CD4-positive, alpha-beta T cell treated with Interleukin-10 for 1 hour (primary cell): ENCODE data around the gene PCDHGA8.
"Not testable (repeated sequence)": the region's sequence is repeated elsewhere in the genome, so short reads cannot be mapped to it uniquely, and the experiment has no call there.

ENCODE experiments used
- DNase-seq: peaks from one replicate; pipeline ENCODE4 v3.0.0-alpha.2; 2020

The PCDHGA8 gene

DNA sequence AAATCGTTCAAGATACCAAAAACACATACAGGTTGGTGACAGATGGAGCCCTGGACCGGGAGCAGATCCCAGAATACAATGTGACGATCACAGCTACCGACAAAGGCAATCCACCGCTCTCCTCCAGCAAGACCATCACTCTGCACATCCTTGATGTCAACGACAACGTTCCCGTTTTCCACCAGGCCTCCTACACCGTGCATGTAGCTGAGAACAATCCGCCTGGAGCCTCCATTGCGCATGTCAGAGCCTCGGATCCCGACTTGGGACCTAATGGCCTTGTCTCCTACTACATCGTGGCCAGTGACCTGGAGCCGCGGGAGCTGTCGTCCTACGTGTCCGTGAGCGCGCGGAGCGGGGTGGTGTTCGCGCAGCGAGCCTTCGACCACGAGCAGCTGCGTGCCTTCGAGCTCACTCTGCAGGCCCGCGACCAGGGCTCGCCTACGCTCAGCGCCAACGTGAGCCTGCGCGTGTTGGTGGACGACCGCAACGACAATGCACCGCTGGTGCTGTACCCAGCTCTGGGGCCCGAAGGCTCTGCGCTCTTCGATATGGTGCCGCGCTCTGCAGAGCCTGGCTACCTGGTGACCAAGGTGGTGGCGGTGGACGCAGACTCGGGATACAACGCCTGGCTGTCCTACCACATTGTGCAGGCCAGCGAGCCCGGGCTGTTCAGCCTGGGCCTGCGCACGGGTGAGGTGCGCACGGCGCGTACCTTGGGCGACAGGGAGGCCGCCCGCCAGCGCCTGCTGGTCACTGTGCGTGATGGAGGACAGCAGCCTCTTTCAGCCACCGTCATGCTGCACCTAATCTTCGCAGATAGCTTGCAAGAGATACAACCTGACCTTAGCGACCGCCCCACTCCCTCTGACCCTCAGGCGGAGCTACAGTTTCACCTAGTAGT, 20.6 kb upstream of the PCDHGA8 start:
- DNase-seq = no peak

DNA sequence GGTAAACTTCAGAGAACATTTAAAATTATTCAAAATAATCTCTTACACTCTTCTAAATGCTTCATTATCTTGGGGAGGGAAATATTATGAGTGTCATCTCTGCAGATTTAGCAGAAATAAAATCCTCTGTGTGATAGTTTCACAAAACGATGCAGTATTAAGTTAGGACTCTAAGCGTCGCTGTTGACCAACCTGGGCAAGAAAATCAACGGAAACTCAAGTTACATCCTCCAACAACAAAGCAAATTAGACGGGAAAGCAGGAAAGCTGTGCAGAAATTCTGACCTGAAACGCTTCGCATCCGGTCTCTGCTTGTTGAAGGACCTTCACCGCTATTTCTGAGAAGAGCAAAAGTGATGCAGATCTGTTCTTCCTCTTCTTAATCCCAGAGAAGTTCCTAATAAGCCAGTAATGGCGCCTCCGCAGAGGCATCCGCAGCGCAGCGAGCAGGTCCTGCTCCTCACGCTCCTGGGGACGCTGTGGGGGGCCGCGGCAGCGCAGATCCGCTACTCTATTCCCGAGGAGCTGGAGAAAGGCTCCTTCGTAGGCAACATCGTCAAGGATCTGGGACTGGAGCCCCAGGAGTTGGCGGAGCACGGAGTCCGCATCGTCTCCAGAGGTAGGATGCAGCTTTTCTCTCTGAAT, 18.6 kb upstream of the PCDHGA8 start, which contains the start of gene PCDHGA6:
Gene PCDHGA6 (plus strand): TSS at position 219 of the 645 bp plus-strand sequence. CDS start 193 bp downstream, at position 412.
- peak; percentile 12 for DNase-seq

DNA sequence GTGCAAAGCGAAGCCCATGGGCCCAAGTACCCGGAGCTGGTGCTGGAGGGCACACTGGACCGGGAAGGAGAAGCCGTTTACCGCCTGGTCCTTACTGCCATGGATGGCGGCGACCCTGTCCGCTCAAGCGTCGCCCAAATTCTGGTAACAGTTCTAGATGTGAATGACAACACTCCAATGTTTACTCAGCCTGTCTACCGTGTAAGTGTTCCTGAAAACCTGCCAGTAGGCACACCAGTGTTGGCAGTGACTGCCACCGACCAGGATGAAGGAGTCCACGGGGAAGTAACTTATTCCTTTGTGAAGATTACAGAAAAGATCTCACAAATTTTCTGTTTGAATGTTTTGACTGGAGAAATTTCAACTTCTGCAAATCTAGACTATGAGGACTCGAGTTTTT, 17.8 kb upstream of the PCDHGA8 start:
- no peak for DNase-seq

DNA sequence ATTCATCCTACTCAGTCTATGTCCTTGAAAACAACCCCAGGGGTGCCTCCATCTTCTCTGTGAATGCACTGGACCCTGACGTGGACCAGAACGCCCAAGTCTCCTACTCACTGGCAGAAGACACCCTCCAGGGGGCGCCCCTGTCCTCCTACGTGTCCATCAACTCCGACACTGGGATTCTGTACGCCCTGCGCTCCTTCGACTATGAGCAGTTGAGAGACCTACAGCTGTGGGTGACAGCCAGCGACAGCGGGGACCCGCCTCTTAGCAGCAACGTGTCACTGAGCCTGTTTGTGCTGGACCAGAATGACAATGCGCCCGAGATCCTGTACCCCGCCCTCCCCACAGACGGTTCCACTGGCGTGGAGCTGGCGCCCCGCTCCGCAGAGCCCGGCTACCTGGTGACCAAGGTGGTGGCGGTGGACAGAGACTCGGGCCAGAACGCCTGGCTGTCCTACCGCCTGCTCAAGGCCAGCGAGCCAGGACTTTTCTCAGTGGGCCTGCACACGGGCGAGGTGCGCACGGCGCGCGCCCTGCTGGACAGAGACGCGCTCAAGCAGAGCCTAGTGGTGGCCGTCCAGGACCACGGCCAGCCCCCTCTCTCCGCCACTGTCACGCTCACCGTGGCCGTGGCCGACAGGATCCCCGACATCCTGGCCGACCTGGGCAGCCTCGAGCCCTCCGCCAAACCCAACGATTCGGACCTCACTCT, 16.8 kb upstream of the PCDHGA8 start:
- DNase-seq = not testable (repeated sequence)

DNA sequence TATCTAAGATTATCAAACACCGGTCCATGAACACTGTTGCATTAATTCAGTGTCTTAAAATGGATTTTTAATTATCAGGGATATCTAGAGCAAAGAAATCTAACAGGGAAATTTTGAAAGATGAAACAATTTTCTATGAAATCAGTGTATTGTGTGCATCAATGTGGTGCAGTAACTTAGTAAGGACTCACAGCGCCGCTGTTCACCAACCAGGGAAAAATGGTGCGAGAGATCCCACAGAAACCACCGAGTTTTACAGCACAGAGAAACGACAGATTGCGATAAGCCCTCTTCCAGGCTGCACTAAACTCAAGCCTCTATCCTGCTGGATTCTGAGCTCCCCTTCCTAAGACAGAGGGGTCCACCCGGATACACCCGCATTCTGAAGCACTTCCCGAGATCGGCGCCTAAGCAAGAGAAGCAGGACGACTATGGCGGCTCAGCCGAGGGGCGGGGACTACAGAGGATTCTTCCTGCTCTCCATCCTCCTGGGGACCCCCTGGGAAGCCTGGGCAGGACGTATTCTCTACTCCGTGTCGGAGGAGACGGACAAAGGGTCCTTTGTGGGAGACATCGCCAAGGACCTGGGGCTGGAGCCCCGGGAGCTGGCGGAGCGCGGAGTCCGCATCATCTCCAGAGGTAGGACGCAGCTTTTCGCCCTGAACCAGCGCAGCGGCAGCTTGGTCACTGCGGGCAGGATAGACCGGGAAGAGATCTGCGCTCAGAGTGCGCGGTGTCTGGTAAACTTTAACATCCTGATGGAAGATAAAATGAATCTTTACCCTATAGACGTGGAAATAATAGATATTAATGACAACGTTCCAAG, 9.8 kb upstream of the PCDHGA8 start, which contains the start of gene PCDHGA7:
Gene PCDHGA7 (plus strand): TSS at position 274 of the 826 bp plus-strand sequence. CDS start 158 bp downstream, at position 432.
- no peak for DNase-seq

DNA sequence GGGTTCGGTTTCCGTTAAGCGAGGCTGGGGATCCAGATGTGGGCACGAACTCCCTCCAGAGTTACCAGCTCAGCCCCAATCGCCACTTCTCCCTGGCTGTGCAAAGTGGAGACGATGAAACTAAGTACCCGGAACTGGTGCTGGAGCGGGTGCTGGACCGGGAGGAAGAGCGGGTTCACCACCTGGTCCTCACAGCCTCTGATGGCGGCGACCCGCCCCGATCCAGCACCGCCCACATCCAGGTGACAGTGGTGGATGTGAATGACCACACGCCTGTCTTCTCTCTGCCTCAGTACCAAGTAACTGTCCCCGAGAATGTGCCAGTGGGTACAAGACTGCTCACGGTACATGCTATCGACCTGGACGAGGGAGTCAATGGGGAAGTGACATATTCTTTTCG, 9.1 kb upstream of the PCDHGA8 start:
- DNase-seq = no peak

DNA sequence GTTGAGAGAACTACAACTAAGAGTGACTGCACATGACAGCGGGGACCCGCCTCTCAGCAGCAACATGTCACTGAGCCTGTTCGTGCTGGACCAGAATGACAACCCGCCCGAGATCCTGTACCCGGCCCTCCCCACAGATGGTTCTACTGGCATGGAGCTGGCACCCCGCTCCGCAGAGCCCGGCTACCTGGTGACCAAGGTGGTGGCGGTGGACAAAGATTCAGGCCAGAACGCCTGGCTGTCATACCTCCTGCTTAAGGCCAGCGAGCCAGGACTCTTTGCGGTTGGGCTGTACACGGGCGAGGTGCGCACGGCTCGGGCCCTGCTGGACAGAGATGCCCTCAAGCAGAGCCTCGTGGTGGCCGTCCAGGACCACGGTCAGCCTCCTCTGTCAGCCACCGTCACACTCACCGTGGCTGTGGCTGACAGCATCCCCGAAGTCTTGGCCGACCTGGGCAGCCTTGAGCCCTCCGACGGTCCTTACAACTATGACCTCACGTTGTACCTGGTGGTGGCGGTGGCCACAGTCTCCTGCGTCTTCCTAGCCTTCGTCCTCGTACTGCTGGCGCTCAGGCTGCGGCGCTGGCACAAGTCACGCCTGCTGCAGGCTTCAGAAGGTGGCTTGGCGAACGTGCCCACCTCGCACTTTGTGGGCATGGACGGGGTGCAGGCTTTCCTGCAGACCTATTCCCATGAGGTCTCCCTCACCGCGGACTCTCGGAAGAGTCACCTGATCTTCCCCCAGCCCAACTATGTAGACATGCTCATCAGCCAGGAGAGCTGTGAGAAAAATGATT, 7.8 kb upstream of the PCDHGA8 start:
- no peak for DNase-seq

DNA sequence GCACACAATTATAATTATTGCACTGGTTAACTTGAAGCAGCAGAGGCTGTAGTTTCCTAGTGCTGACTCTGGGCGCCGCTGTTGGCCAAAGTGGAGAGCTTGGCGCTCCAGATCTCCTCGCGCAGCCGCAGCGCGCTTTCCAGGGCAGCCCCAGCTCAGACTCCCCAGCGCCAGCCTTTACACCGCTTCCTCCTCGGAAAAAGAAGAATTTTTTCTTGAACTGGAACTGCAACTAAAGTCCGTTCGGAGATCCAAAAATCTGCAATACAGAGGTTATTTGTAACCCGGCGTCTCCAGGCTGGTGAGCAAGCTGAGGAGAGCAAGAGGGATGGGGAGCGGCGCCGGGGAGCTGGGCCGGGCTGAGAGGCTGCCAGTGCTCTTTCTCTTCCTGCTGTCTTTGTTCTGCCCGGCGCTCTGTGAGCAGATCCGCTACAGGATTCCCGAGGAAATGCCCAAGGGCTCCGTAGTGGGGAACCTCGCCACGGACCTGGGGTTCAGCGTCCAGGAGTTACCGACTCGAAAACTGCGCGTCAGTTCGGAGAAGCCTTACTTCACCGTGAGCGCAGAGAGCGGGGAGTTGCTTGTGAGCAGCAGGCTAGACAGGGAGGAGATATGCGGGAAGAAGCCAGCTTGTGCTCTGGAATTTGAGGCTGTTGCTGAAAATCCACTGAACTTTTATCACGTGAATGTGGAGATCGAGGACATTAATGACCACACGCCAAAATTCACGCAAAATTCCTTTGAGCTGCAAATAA, 4.7 kb upstream of the PCDHGA8 start, which contains the start of gene PCDHGB4:
Gene PCDHGB4 (plus strand): TSS at position 142 of the 755 bp plus-strand sequence. CDS start 187 bp downstream, at position 329.
- DNase-seq = peak; percentile 42

DNA sequence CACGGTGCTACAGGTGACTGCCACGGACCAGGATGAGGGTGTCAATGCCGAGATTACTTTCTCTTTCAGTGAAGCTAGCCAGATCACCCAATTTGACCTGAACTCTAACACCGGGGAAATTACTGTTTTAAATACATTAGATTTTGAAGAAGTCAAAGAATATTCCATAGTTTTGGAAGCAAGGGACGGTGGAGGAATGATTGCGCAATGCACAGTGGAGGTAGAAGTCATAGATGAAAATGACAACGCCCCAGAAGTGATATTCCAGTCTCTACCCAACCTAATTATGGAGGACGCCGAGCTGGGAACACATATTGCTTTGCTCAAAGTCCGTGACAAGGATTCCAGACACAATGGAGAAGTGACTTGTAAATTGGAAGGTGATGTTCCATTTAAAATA, 3.8 kb upstream of the PCDHGA8 start:
- DNase-seq = no peak

DNA sequence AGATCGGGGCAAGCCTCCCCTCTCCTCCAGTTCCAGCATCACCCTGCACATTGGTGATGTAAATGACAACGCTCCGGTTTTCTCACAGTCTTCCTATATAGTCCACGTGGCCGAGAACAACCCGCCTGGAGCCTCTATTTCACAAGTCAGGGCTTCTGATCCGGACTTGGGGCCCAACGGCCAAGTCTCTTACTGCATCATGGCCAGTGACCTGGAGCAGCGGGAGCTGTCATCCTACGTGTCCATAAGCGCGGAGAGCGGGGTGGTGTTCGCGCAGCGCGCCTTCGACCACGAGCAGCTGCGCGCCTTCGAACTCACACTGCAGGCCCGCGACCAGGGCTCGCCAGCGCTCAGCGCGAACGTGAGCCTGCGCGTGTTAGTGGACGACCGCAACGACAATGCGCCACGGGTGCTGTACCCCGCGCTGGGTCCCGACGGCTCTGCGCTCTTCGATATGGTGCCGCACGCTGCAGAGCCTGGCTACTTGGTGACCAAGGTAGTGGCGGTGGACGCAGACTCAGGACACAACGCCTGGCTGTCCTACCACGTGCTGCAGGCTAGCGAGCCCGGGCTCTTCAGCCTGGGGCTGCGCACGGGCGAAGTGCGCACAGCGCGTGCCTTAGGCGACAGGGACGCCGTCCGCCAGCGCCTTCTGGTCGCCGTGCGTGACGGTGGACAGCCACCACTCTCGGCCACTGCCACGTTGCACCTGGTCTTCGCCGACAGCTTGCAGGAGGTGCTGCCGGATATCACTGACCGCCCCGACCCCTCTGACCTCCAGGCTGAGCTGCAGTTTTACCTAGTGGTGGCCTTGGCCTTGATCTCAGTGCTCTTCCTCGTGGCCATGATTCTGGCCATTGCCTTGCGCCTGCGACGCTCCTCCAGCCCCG, 3.0 kb upstream of the PCDHGA8 start:
- no peak for DNase-seq

DNA sequence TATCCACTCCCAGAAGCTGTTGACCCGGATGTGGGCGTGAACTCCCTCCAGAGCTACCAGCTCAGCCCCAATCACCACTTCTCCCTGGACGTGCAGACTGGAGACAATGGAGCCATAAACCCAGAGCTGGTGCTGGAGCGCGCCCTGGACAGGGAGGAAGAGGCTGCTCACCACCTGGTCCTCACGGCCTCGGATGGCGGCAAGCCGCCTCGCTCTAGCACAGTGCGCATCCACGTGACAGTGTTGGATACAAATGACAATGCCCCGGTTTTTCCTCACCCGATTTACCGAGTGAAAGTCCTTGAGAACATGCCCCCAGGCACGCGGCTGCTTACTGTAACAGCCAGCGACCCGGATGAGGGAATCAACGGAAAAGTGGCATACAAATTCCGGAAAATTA, 834 bp downstream of the PCDHGA8 start:
- DNase-seq = no peak

DNA sequence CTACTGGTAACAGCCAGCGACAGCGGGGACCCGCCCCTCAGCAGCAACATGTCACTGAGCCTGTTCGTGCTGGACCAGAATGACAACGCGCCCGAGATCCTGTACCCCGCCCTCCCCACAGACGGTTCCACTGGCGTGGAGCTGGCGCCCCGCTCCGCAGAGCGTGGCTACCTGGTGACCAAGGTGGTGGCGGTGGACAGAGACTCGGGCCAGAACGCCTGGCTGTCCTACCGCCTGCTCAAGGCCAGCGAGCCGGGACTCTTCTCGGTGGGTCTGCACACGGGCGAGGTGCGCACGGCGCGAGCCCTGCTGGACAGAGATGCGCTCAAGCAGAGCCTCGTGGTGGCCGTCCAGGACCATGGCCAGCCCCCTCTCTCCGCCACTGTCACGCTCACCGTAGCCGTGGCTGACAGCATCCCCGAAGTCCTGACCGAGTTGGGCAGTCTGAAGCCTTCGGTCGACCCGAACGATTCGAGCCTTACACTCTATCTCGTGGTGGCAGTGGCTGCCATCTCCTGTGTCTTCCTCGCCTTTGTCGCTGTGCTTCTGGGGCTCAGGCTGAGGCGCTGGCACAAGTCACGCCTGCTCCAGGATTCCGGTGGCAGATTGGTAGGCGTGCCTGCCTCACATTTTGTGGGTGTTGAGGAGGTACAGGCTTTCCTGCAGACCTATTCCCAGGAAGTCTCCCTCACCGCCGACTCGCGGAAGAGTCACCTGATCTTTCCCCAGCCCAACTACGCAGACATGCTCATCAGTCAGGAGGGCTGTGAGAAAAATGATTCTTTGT, 2.2 kb downstream of the PCDHGA8 start:
- not testable (repeated sequence) for DNase-seq

DNA sequence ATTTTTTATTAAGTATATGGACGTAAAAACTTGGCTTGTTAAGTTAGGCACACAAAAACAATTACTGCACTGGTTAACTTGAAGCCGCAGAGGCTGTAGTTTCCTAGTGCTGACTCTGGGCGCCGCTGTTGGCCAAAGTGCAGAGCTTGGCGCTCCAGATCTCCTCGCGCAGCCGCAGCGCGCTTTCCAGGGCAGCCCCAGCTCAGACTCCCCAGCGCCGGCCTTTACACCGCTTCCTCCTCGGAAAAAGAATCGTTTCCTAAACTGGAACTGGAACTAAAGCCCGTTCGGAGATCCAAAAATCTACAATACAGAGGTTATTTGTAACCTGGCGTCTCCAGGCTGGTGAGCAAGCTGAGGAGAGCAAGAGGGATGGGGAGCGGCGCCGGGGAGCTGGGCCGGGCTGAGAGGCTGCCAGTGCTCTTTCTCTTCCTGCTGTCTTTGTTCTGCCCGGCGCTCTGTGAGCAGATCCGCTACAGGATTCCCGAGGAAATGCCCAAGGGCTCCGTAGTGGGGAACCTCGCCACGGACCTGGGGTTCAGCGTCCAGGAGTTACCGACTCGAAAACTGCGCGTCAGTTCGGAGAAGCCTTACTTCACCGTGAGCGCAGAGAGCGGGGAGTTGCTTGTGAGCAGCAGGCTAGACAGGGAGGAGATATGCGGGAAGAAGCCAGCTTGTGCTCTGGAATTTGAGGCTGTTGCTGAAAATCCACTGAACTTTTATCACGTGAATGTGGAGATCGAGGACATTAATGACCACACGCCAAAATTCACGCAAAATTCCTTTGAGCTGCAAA, 5.5 kb downstream of the PCDHGA8 start, which contains the start of gene PCDHGB5:
Gene PCDHGB5 (plus strand): TSS at position 192 of the 796 bp plus-strand sequence. CDS start 181 bp downstream, at position 373.
- DNase-seq = peak; percentile 44

DNA sequence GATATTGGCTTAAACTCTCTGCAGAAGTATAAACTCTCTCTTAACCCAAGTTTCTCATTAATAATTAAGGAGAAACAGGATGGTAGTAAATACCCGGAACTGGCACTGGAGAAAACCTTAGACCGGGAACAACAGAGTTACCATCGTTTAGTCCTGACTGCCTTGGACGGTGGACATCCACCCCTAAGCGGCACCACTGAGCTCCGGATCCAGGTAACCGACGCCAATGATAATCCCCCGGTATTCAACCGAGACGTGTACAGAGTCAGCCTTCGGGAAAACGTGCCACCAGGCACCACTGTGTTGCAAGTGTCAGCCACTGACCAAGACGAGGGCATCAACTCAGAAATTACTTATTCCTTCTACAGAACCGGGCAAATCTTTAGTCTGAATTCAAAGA, 6.2 kb downstream of the PCDHGA8 start:
- DNase-seq = no peak

DNA sequence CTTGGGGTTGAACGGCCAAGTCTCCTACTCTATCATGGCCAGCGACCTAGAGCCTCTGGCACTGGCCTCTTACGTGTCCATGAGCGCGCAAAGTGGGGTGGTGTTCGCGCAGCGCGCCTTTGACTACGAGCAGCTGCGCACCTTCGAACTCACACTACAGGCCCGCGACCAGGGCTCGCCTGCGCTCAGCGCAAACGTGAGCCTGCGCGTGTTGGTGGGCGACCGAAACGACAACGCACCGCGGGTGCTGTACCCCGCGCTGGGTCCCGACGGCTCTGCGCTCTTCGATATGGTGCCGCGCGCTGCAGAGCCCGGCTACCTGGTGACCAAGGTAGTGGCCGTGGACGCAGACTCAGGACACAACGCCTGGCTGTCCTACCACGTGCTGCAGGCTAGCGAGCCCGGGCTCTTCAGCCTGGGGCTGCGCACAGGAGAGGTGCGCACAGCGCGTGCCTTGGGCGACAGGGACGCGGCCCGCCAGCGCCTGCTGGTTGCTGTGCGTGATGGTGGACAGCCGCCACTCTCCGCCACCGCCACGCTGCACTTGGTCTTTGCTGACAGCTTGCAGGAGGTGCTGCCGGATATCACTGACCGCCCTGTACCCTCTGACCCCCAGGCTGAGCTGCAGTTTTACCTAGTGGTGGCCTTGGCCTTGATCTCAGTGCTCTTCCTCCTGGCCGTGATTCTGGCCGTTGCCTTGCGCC, 7.3 kb downstream of the PCDHGA8 start:
- DNase-seq = no peak

DNA sequence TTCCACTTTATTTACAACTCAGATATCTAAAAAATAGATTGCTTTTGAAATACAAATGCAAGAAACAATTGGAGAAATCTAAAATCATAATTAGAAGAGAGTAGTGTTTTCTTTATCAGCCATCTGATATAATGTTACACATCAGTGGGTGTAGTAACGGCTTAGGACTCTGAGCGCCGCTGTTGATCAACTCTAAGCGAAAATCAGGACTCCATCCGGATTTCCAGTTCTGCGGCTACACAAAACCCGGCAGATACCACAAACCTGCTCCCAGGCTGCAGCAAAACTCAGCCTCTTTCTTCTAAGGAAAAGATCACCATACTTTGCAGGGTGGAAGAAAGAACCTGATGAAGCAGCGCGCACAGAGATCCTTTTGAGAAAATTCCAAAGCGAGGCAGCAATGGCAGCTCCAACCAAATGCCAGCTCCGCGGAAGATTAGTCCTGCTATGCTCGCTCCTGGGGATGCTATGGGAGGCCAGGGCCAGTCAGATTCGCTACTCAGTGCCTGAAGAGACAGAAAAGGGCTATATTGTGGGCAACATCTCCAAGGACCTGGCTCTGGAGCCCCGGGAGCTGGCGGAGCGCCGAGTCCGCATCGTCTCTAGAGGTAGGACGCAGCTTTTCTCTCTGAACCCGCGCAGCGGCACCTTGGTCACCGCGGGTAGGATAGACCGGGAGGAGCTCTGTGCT, 10.3 kb downstream of the PCDHGA8 start, which contains the start of gene PCDHGA9:
Gene PCDHGA9 (plus strand): TSS at position 226 of the 691 bp plus-strand sequence. CDS start 175 bp downstream, at position 401.
- DNase-seq = no peak
